Muscle layer of duodenum (tissue), 2 donors: ENCODE data around the gene RAB21.

Source experiments
- H3K27ac ChIP-seq: one replicate; pipeline ENCODE4 v1.7.0; 2013; ENCODE audit warnings: mild to moderate bottlenecking, low read length
- H3K27me3 ChIP-seq: one replicate; pipeline ENCODE4 v1.7.0; 2013; ENCODE audit warnings: low read depth, mild to moderate bottlenecking, control low read depth, low read length
- H3K36me3 ChIP-seq, 2 donors: one replicate each; pipeline ENCODE4 v1.7.0; 2013; ENCODE audit warnings: low read length in 2 of 2, control low read depth in 1 of 2, mild to moderate bottlenecking in 1 of 2; ENCODE audit not compliant: insufficient read depth in 2 of 2, control insufficient read depth in 1 of 2
- H3K4me1 ChIP-seq, 2 donors: one replicate each; pipeline ENCODE4 v1.7.0; 2013; ENCODE audit warnings: low read length in 2 of 2, mild to moderate bottlenecking in 2 of 2, control low read depth in 1 of 2, moderate library complexity in 1 of 2; ENCODE audit not compliant: insufficient read depth in 2 of 2, control insufficient read depth in 1 of 2
- H3K4me3 ChIP-seq, 2 donors: one replicate each; pipeline ENCODE4 v1.7.0; 2013; ENCODE audit warnings: low read length in 2 of 2, low read depth in 1 of 2, mild to moderate bottlenecking in 1 of 2
- H3K9me3 ChIP-seq, 2 donors: one replicate each; pipeline ENCODE4 v1.7.0; 2013; ENCODE audit warnings: low read length in 2 of 2, control low read depth in 1 of 2, mild to moderate bottlenecking in 1 of 2; ENCODE audit not compliant: control insufficient read depth in 1 of 2
- donor health status: healthy.

The RAB21 gene

DNA sequence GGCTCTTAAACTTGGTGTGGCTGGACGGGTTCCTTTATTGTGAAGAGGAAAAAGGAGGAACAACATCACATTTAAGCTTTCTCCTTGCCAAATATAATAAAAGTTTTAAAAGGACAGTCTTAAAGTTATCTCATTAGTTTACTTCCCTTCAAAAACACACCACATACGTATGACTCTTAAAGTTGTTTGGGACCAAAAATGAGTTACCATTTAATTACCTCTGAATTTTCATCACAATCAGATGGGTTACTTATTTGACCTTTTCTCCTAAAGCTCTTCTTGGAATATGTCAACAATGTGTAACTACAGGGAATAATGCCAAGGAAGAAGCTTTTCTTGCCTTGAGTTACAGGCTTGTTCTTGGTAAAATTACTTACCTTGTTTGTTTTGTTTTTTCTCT, 16.4 kb downstream of the RAB21 start:
- Histone ChIP-seq H3K27ac (no peak overlapping the region), H3K27me3 (no peaks in the 10 kb centered on the region), H3K4me3 (no peak overlapping the region), H3K4me1 (peaks cover 0 to 25% of the 10 kb centered on the region in 2 donors), H3K9me3 (no peaks in the 10 kb centered on the region), H3K36me3 (peaks cover 0 to 7% of the 10 kb centered on the region in 2 donors)

DNA sequence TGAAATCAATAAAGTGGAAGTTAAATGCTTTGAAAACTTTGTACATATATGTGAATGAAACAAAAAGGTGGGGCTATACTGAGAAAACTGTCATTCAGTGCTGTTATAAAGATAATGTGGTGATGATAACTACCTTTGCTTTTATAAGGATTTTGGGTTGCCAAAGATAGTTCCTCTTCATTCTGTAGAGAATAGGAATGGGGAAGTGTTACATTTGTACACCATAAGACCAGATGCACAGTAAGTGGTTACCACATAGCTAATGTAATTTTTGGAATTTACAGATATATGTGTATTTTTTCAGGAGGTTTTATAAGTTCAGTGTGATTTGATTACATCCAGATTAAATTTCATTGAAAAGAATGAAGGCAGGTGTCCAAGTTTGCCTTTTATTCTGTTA, 18.1 kb downstream of the RAB21 start:
- H3K36me3 ChIP-seq: peaks cover 0 to 12% of the 10 kb centered on the region in 2 donors
- no peaks in the 10 kb centered on the region for H3K9me3 ChIP-seq
- H3K4me3 ChIP-seq: no peak overlapping the region

DNA sequence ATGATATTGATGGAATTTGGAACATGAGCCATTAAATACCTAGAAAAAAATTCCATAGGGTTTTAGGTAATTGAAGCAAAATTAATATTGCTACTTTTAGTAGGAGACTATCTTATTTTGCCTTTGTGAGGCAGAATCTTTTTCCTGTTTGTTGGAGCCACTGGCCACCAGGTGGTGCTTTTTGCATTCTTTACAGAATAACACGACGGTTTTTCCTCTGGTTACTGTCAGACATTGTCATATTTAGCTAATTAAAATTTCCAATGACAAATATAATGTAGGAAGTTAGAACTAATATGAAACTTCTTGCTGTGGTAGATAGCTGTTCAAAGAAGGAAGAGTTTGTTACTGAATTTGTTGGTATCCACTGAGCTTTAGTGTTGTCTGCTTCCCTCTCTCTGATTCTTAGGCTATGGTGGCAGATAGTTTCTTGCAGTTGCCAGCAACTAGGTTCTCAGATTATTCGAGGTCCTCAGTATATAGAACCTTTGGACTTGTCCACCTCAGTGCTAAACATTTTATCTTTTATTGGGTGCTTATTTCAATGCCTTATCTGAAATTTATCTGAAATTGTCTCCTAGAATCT, 25.7 kb downstream of the RAB21 start:
- H3K36me3 ChIP-seq: peaks cover 12 to 24% of the 10 kb centered on the region in 2 donors
- H3K4me3 ChIP-seq: no peak overlapping the region
- H3K27me3 ChIP-seq: no peaks in the 10 kb centered on the region
- H3K27ac ChIP-seq: no peak overlapping the region
- H3K9me3 ChIP-seq: no peaks in the 10 kb centered on the region
- peaks cover 0 to 3% of the 10 kb centered on the region in 2 donors for H3K4me1 ChIP-seq

More for the DNA sequence above, 18.1 kb downstream of the RAB21 start:
- H3K27me3 ChIP-seq: no peaks in the 10 kb centered on the region
- peaks cover 0 to 12% of the 10 kb centered on the region in 2 donors for H3K4me1 ChIP-seq
- H3K27ac ChIP-seq: no peak overlapping the region

DNA sequence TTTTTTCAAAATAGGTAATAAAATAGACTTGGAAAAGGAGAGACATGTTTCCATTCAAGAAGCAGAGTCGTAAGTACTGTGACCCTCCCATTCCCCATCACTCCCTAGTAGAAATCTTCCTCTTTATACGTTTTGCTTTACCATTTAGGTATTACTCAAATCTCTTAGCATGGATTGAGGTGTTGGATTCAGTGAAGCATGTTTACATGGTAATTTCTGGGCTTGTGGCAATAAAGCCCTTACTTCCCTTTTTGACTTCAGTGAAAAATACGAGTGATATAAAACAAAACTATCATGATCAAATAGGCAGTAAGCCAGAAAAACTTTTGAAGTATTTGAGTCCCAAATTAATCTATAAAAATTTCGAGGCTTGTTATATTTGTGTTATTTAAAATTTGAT, 27.4 kb downstream of the RAB21 start:
- H3K27ac ChIP-seq: no peak overlapping the region
- H3K36me3 ChIP-seq: peaks cover 16 to 33% of the 10 kb centered on the region in 2 donors
- H3K4me3 ChIP-seq: no peak overlapping the region

DNA sequence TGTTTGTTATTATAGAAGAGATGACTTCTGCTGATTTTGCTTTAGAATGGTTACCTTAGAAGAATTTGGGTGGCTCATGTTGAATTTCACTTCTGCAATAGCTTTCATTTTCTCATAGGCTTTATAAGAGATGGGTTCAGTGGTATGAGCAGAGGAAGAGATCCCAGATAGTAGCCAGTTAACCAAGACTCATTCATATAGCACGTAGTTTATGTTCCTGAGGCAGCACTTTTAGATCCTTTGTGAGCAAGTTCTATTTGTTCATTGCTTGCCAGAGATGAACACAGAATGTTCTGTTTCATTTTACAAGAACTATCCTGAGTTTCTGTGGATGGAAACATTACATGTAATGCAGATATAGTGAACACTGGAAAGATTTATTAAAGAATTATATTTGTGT, 32.2 kb downstream of the RAB21 start:
- H3K36me3 ChIP-seq: peaks cover 16 to 26% of the 10 kb centered on the region in 2 donors
- no peaks in the 10 kb centered on the region for H3K9me3 ChIP-seq
- H3K4me3 ChIP-seq: no peak overlapping the region
- peaks cover 0 to 3% of the 10 kb centered on the region in 2 donors for H3K4me1 ChIP-seq
- H3K27ac ChIP-seq: no peak overlapping the region
- H3K27me3 ChIP-seq: no peaks in the 10 kb centered on the region

More for the DNA sequence above, 27.4 kb downstream of the RAB21 start:
- Histone ChIP-seq H3K27me3 (no peaks in the 10 kb centered on the region), H3K9me3 (no peaks in the 10 kb centered on the region), H3K4me1 (peaks cover 0 to 3% of the 10 kb centered on the region in 2 donors)

GRCh38 chr12:71787580-71787979, 32.9 kb downstream of the RAB21 start:
- peaks cover 16 to 26% of the 10 kb centered on the region in 2 donors for H3K36me3 ChIP-seq
- no peak overlapping the region for H3K27ac ChIP-seq
- H3K27me3 ChIP-seq: no peaks in the 10 kb centered on the region
- H3K4me3 ChIP-seq: no peak overlapping the region
- peaks cover 0 to 3% of the 10 kb centered on the region in 2 donors for H3K4me1 ChIP-seq
- no peaks in the 10 kb centered on the region for H3K9me3 ChIP-seq

DNA sequence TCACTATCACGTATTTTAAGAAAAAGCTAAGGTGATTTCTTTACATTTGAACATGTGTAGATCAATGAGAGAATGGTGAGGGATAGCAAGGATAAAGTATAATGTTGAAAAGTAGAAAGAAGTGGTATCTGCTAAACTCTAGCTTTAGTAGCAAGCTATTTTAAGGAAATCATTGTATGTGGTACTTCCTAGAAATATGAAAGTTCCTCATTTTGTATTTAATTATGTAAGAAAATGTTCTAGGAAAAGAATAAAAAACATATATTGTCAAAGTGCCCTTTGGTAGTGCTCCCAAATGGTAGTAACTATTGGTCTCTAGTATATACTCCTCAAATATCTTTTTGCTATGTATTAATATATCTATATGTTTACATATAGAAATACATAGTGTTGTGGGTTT, 35.7 kb downstream of the RAB21 start:
- Histone ChIP-seq H3K36me3 (peaks cover 4 to 17% of the 10 kb centered on the region in 2 donors), H3K4me1 (no peaks in the 10 kb centered on the region), H3K27ac (no peak overlapping the region), H3K4me3 (no peak overlapping the region), H3K27me3 (no peaks in the 10 kb centered on the region), H3K9me3 (no peaks in the 10 kb centered on the region)

GRCh38 chr12:71791473-71792150, 36.9 kb downstream of the RAB21 start:
- Histone ChIP-seq H3K9me3 (no peaks in the 10 kb centered on the region), H3K27ac (no peak overlapping the region), H3K4me1 (no peaks in the 10 kb centered on the region), H3K36me3 (peaks cover 0 to 7% of the 10 kb centered on the region in 2 donors), H3K27me3 (no peaks in the 10 kb centered on the region), H3K4me3 (no peak overlapping the region)

DNA sequence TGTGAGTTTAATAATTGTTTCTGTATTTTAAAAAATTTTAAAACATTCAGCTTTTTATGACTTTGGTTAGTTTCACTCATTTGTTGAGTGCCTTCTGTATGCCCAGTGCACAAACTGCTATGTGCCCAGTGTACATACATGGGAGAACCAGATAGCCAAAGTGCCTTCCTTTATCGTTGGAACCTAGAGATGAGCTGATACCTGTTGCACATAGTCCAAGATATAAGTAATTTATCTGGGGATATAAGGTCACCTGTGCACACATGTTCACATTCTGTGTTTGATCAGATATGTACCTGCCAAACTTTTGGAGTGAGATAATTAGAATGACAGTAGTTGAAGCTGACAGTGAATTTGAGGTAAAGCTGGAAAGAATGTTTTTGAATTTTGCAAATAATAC, 37.9 kb downstream of the RAB21 start:
- no peaks in the 10 kb centered on the region for H3K9me3 ChIP-seq
- no peak overlapping the region for H3K4me3 ChIP-seq
- no peaks in the 10 kb centered on the region for H3K27me3 ChIP-seq
- H3K36me3 ChIP-seq: peaks cover 0 to 4% of the 10 kb centered on the region in 2 donors
- H3K27ac ChIP-seq: no peak overlapping the region
- H3K4me1 ChIP-seq: no peaks in the 10 kb centered on the region

DNA sequence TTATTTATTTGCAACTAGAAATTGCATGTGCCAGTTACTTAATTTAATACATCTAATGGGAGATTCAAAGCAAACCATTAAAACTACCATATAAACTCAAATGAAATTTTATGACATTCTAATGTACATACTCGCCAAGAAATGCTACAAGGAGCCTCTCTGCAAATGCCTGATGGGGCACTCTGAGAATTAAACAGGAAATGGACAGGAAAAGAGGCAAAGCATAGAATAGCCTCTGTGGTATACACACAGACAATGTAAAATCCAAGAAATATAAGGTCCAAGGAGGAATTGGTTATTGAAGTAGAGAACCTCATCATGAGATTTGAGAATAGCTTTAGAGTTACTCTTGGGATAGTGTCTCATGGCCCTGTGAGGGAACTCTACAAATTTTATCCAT, 41.2 kb downstream of the RAB21 start:
- H3K4me1 ChIP-seq: no peaks in the 10 kb centered on the region
- H3K9me3 ChIP-seq: no peaks in the 10 kb centered on the region
- H3K27ac ChIP-seq: no peak overlapping the region
- H3K36me3 ChIP-seq: no peaks in the 10 kb centered on the region
- no peak overlapping the region for H3K4me3 ChIP-seq
- H3K27me3 ChIP-seq: no peaks in the 10 kb centered on the region

GRCh38 chr12:71797531-71797930, 42.9 kb downstream of the RAB21 start:
- Histone ChIP-seq H3K4me3 (no peak overlapping the region), H3K36me3 (no peaks in the 10 kb centered on the region), H3K27me3 (no peaks in the 10 kb centered on the region), H3K4me1 (no peaks in the 10 kb centered on the region), H3K27ac (no peak overlapping the region), H3K9me3 (no peaks in the 10 kb centered on the region)

DNA sequence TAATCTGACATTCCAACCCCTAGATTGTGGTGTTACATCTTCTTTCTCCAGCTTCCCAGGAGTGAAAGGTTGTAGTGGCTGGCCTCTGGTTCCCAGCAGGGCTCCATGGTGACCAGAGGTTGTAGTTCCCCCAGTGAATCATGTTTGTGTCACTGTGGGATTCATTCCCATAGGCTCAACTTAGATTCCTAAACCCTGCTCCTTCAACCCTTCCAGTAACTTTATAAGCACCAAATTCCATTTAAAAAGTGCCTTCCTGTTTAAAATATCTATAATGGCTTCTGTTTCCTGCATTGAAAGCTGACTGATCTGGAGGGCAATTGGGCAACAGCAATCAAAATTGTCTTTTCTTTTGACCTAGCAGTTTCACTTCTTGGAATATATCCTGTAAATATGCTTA, 44.4 kb downstream of the RAB21 start:
- Histone ChIP-seq H3K27ac (no peak overlapping the region), H3K4me3 (no peak overlapping the region)

More for the DNA sequence above, 44.4 kb downstream of the RAB21 start:
- Histone ChIP-seq H3K27me3 (no peaks in the 10 kb centered on the region), H3K36me3 (no peaks in the 10 kb centered on the region), H3K9me3 (no peaks in the 10 kb centered on the region), H3K4me1 (no peaks in the 10 kb centered on the region)
